ENCODE measurements around the gene VAPB. TPM values are rescaled to one million over a fixed set of nuclear protein-coding genes. Genes with fewer than 3 reads are reported as not detected.
A peak's percentile ranks its signal among the peaks of the same experiment; 100 is the strongest.

Gene VAPB
- total RNA-seq, 4 donors from 2014 or later = 24.1 to 81.0 (median 48.4) TPM

DNA sequence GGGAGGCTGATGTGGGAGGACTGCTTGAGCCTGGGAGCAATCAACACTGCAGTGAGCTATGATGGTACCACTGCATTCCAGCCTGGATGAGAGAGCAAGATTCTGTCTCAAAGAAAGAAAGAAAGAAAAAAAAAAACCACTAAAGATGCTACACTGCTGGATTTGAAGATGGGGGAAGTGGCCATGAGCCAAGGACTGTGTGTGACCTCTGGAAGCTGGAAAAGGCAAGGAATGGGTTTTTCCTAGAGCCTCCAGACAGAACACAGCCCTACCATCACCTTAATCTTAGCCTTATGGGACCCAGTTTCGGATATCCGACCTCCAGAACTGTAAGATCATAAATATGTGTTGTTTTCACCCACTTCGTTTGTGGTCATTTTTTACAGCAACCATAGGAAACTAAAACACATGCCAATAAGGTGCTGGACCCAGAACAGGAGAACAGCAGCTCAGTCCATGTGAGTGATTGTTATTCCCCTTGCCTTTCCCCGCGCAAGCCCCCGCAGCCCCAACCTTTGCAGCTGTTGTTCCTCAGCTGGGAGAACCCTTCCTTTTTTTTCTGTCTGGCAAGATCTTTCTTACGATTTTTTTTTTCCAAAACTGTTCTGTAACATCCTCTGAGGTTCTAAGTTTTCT, 11.1 kb upstream of the VAPB start:
- Histone ChIP-seq H3K4me1 (no peaks in the 10 kb centered on the region), H3K27ac (no peak overlapping the region), H3K4me3 (no peak overlapping the region), H3K27me3 (peaks cover 0 to 3% of the 10 kb centered on the region in 2 donors), H3K36me3 (no peaks in the 10 kb centered on the region), H3K9me3 (no peaks in the 10 kb centered on the region)
- DNase-seq = peak in 1 of 2 donors; percentile 24
- intact Hi-C loops (cut with DNase I; ENCODE audit: low total_unique reads) = no loop called here
- TF ChIP-seq, protein P1, sequence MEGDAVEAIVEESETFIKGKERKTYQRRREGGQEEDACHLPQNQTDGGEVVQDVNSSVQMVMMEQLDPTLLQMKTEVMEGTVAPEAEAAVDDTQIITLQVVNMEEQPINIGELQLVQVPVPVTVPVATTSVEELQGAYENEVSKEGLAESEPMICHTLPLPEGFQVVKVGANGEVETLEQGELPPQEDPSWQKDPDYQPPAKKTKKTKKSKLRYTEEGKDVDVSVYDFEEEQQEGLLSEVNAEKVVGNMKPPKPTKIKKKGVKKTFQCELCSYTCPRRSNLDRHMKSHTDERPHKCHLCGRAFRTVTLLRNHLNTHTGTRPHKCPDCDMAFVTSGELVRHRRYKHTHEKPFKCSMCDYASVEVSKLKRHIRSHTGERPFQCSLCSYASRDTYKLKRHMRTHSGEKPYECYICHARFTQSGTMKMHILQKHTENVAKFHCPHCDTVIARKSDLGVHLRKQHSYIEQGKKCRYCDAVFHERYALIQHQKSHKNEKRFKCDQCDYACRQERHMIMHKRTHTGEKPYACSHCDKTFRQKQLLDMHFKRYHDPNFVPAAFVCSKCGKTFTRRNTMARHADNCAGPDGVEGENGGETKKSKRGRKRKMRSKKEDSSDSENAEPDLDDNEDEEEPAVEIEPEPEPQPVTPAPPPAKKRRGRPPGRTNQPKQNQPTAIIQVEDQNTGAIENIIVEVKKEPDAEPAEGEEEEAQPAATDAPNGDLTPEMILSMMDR (IDR thresholded peaks at IDR 0.05) = no peak
- no peak for TF ChIP-seq POLR2A (IDR thresholded peaks at IDR 0.05)

DNA sequence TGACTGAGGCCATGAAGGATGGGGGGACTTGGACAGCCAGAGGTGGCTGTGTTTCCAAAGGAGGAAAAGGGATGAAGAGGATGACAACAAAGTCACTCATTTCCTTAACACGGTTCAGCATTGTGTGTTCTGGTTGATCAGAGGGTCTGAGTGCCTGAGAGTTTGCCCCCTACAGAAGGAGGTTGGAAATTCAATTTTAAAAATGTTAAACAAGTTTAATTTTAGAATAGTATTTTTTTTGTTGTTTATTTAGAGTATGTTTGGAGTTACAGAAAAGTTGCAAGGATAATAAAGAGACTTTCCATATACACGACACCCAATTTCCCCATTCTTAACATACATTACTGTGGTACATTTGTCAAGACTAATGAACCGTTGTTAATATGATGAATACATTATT, 10.3 kb upstream of the VAPB start:
- DNase-seq = no peak
- Histone ChIP-seq H3K4me1 (no peaks in the 10 kb centered on the region), H3K4me3 (no peak overlapping the region), H3K27me3 (peaks cover 0 to 3% of the 10 kb centered on the region in 2 donors), H3K9me3 (no peaks in the 10 kb centered on the region), H3K36me3 (no peaks in the 10 kb centered on the region), H3K27ac (no peak overlapping the region)
- intact Hi-C loops (cut with DNase I; ENCODE audit: low total_unique reads) = no loop called here
- TF ChIP-seq POLR2A (IDR thresholded peaks at IDR 0.05) = no peak
- TF ChIP-seq, protein P1 (IDR thresholded peaks at IDR 0.05) = no peak

DNA sequence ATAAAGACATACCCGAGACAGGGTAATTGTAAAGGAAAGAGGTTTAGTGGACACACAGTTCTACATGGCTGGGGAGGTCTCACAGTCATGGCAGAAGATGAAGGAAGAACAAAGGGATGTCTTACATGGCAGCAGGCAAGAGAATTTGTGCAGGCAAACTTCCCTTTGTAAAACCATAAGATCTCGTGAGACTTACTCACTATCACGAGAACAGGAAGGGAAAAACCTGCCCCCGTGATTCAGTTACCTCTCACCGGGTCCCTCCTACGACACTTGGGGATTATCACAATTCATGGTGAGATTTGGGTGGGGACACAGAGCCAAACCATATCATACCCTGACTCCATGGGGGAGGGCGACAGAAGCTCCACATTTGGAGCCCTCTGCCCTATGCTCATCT, 7.4 kb upstream of the VAPB start:
- H3K36me3 ChIP-seq = no peaks in the 10 kb centered on the region
- H3K9me3 ChIP-seq = no peaks in the 10 kb centered on the region
- no peak overlapping the region for H3K27ac ChIP-seq
- DNase-seq = no peak
- no peak overlapping the region for H3K4me3 ChIP-seq
- no peaks in the 10 kb centered on the region for H3K4me1 ChIP-seq
- TF ChIP-seq, protein P1 (IDR thresholded peaks at IDR 0.05) = no peak
- no peak for TF ChIP-seq POLR2A (IDR thresholded peaks at IDR 0.05)
- peaks cover 0 to 3% of the 10 kb centered on the region in 2 donors for H3K27me3 ChIP-seq
- intact Hi-C loops (cut with DNase I; ENCODE audit: low total_unique reads) = no loop called here

DNA sequence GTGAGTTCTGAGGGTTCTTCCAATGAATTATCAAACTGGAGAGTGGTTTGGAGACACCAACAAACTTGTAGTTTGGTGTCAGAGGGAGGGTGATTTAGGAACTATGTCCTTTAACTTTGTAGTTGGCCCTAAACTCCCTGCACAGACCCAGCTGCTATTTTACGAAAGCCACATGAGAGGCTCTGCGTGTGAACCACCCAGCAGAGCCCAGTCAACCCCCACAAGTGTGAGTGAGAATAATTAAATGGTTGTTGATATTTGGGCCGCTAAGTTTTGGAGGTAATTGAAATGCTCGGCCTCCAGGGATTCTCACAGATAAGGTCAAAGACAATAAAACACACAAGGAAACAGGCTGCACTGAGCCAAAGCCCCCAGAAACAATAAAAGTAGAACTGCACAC, 6.9 kb upstream of the VAPB start:
- TF ChIP-seq, protein P1 (IDR thresholded peaks at IDR 0.05) = no peak
- TF ChIP-seq POLR2A (IDR thresholded peaks at IDR 0.05) = no peak
- Histone ChIP-seq H3K36me3 (no peaks in the 10 kb centered on the region), H3K27me3 (peaks cover 0 to 3% of the 10 kb centered on the region in 2 donors), H3K27ac (no peak overlapping the region), H3K4me1 (no peaks in the 10 kb centered on the region), H3K4me3 (no peak overlapping the region), H3K9me3 (no peaks in the 10 kb centered on the region)
- no peak for DNase-seq
- intact Hi-C loops (cut with DNase I; ENCODE audit: low total_unique reads) = no loop called here

DNA sequence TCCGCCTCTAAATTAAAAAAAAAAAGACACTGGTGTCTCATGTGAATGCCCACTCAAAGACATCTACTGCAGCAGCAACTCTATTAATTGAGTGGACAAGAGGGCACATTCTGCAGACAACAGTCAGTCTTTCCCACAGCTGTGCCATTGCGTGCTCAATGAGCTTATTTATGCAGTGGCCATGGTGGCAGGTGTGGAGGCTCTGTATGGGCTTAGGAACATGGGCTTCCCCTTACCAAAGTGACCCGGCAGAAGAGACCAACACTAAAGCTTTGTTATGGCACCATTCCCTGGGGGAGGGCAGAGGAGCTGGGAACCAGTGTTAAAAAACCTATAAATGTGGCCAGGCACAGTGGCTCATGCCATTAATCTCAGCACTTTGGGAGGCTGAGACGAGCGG, 4.2 kb upstream of the VAPB start:
- Histone ChIP-seq H3K27me3 (no peaks in the 10 kb centered on the region), H3K27ac (no peak overlapping the region), H3K36me3 (no peaks in the 10 kb centered on the region), H3K9me3 (no peaks in the 10 kb centered on the region), H3K4me3 (no peak overlapping the region), H3K4me1 (no peaks in the 10 kb centered on the region)
- intact Hi-C loops (cut with DNase I; ENCODE audit: low total_unique reads) = no loop called here
- no peak for DNase-seq
- TF ChIP-seq, protein P1 (IDR thresholded peaks at IDR 0.05) = no peak
- TF ChIP-seq POLR2A (IDR thresholded peaks at IDR 0.05) = no peak
